ENCODE results near the gene ZMYM5. TPM values are rescaled to one million over a fixed set of nuclear protein-coding genes. Genes with fewer than 3 reads are reported as not detected.
A peak's percentile ranks its signal among the peaks of the same experiment; 100 is the strongest.
"Not testable (repeated sequence)": the region's sequence is repeated elsewhere in the genome, so short reads cannot be mapped to it uniquely, and the experiment has no call there.

ZMYM5 gene
- total RNA-seq (2014; rRNA removed; shearing (Covaris generic)): 11.6 and 13.5 TPM in 2 replicates
- polyA plus RNA-seq (2014; cell fraction: nucleus; rRNA removed): 4.1 and 5.7 TPM in 2 replicates

DNA sequence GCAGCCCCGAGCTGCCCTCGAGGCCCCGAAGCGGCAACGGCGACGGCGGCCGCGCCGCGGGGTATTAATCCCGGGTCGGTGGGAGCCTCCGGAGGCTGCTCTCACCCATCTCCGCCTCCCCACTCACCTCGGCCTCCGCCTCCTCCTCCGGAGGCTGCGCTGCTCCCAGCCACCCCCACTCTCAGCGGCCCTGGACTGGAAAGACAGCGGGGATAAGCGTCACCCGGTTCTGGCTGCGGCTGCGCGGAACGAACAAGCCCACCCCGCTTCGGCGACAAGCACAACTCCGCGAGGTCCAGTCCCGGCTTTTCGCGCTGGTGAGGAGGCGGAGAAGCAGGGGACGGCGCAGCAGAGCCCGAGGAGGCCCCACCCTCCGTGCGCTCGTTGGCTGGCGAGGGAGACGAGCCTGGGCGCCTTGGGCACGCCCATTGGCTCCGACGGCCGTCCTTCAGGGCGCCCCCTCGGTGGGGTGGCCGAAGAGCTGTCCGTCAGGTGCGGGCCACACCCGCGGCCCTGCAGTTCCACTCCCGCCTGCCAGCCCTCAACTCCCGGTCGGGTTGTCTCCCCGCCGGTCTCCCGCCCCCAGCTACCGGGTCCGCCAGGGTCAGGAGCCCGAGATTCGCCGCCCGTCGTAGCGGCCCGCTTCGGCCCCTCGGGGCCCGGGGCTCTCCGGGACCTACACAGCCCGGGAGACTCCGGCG is at the start of gene ZMYM5:
Gene ZMYM5, minus strand, starts transcription at position 327 of the 701 bp plus-strand sequence. CDS start 11,469 bp downstream, outside the sequence.
- peak; percentile 96 for DNase-seq (ENCODE audit: extremely low read depth, low read depth)

DNA sequence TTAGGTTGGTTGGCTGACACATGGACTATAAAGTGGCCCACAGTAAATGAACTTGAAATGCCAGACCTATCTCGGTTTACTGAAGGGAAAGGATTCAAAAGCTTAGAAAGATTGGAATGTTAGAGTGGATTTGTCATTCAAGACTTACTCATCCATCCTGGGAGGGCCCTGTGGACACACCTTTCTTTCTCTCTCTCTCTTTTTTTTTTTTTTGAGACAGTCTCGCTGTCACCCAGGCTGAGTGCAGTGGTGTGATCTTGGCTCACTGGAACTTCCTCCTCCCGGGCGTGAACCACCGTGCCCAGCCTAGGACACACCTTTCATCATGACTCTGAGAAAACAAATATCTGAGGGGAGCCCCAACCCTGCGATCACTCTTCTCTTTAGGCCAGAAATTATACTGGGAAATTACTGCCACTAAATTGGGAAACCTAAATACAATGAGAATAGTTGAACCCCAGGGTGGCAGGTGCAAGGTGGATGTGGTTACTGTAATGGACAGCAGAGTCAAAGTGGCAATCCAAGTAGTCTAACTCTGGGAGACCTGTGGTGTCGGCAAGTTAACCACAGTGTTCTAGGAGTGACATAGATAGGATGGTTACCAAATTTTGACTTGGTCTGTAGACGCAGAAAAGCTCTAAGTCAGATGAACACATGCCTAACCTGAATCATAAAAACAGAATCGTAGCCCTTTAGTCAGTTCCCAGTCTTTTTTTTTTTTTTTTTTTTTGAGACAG is 47.1 kb upstream of the ZMYM5 start:
- no peak for DNase-seq (ENCODE audit: extremely low read depth, low read depth)

DNA sequence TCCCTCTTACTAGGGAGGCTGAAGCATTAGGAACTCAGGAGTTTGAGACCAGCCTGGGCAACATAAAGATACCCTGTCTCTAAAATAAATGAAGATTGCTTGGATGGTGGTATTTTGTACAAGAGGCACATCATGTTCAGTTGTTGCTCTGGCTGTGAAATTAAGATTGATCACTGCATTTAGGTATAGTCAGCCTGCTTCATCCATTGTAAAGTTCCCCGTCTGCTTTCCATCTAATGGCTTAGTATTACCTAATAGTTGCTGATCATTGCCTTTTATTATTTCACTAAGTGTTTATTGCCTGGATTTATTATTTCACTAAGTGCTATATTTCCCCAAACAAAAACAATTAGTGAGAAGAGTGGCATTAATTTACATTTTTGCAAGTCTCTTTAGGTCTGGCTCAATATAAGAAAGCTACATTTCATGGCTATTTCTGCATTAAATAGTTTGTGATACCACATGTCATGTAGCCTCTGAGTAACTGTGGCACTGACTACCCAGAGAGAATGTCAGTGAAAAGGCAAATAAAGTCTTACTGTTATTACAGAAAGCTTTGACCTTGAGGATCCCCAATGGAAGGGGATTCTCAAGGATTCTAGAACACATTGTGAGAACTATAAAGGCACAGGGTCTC is 45.0 kb upstream of the ZMYM5 start:
- DNase-seq (ENCODE audit: extremely low read depth, low read depth): no peak

DNA sequence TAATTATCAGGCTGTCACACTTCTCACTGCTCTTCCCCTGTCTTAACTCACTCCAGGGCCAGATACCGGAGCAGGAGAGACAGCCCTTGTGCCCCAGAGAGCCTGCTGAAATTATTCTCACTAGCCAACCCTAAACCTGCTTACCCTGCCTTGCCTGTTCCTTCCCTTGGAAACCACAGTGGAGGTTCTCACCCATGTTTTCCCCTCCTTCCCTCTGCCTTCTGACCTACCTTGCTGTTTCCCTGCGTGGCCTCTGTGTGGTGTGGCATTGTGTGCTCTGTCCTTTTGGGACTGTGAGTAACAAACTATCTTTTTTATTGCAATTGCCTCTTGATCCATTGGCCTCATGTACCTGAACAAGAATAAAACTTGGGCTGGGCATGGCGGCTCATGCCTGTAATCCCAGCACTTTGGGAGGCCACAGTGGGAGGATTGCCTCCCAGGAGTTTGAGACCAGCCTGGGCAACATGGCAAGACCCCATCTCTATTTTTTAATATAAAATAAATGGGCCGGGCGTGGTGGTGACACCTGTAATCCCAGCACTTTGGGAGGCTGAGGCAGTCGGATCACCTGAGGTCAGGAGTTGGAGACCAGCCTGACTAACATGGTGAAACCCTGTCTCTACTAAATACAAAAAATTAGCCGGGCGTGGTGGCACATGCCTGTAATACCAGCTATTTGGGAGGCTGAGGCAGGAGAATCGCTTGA is 42.2 kb upstream of the ZMYM5 start:
- DNase-seq (ENCODE audit: extremely low read depth, low read depth): not testable (repeated sequence)

DNA sequence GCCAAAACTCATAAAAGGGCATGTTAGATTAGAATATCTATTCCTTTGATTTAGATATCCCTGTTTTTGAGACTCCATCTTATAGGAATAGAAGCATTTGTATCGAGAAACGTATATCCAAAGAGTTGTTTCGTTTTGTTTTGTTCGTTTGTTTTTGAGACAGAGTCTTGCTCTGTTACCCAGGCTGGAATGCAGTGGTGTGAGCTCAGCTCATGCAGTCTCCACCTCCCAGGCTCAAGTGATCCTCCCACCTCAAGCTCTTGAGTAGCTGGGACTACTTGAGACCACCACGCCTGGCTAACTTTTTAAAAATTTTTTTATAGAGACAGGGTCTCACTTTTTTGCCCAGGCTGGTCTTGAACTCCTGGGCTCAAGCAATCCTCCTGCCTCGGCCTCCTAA is 26.6 kb upstream of the ZMYM5 start:
- no peak for DNase-seq (ENCODE audit: extremely low read depth, low read depth)

DNA sequence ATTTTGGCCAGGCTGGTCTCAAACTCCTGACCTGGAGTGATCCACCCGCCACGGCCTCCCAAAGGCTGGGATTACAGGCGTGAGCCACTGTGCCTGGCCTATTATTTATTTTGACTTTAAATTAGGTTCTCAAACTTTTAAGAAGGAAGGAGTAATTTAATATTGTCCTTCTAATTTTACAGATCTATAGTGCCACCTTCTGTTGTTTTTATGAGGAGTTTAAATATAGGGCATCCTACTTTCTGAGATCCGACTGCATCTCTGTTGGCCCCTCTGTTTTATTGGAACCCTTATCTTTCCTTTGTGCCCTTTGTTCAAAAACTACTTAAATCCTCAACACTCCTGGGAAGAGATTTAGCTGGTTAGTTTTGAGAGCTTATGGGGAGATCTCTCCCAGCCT is 25.4 kb upstream of the ZMYM5 start:
- no peak for DNase-seq (ENCODE audit: extremely low read depth, low read depth)

DNA sequence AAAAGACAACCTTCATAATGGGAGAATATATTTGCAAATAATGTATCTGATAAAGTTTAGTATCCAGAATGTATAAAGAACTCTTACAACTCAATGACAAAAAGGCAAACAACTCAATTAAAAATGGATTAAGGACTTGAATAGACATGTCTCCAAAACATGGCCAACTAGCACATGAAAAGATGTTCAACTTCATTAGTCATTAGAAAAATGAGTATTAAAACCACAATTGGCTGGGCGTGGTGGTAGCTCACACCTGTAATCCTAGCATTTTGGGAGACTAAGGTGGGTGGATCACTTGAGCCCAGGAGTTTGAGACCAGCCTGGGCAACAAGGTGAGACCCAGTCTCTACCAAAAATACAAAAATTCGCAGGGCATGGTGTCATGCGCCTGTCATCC is 18.8 kb upstream of the ZMYM5 start:
- DNase-seq (ENCODE audit: extremely low read depth, low read depth): no peak

DNA sequence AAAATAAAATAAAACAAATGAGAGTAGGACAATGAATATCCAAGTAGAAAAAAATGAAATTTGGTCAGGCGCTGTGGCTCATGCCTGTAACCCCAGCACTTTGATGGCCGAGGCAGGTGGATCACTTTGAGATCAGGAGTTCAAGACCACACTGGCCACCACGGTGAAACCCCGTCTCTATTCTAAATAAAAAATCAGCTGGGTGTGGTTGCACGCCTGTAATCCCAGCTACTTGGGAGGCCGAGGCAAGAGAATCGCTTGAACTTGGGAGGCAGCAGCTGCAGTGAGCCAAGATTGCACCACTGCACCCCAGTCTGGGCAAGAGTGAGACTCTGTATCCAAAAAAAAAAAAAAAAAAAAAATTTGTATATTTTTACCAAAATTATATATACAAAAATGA is 18.2 kb upstream of the ZMYM5 start:
- no peak for DNase-seq (ENCODE audit: extremely low read depth, low read depth)

DNA sequence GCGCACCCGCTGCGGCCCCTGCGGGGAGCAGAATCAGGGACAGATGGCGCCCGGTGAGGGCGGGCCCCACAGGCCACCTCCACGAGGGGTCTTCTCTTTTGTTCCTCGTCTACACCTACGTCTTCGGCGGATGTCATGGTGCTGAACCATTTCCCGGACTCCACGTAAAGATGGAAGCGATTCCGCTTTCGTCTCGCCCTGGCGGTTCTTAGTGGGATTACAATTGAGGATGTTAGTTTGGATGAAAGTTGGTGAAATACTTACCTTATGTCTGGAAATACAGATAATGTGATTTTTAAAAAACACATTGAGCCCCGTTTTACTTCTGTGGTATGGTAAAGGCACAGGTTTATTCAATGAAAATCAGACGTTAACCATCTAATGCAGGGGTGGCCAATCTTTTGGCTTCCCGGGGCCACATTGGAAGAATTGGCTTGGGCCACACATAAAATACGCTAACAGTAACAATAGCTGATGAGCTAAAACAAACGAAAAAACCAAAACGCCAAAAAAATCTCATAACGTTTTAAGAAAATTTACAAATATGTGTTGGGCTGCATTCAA is 1.4 kb upstream of the ZMYM5 start:
- peak; percentile 58 for DNase-seq (ENCODE audit: extremely low read depth, low read depth)

DNA sequence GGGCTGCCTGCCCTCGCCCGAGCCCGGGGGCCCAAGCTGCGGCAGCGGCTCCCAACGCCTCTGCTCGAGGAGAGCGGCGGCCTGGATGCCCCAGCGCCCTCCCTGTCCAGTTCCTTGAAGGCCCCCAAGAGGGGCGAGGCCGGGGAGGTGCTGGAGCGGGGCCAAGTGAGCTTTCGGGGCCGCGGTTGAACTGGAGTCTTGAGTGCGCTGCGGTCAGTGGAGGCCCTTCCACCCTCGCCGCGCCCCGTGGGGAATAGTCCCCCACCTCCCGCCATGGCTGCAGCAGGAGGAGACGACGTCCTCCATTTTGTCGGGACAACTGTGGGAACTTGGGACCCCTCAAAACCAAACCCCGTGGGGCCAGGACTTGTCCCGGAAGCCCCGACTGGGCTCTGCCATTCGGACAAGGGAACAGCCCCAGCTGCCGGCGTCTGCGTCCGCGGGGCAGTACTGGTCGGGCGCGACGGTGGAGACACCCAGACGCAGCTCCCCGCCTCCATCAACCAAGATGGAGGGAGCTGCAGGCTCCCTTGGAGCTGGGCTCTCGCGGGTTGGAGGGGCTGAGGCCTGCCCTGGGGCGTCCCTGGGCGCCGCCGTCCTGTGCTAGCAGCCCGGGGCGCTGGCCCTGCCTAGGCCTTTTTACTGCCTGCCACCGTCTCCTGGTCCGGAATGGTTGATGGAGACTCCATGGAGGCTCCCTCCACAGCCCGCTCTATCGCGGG is 736 bp upstream of the ZMYM5 start:
- DNase-seq (ENCODE audit: extremely low read depth, low read depth): no peak

DNA sequence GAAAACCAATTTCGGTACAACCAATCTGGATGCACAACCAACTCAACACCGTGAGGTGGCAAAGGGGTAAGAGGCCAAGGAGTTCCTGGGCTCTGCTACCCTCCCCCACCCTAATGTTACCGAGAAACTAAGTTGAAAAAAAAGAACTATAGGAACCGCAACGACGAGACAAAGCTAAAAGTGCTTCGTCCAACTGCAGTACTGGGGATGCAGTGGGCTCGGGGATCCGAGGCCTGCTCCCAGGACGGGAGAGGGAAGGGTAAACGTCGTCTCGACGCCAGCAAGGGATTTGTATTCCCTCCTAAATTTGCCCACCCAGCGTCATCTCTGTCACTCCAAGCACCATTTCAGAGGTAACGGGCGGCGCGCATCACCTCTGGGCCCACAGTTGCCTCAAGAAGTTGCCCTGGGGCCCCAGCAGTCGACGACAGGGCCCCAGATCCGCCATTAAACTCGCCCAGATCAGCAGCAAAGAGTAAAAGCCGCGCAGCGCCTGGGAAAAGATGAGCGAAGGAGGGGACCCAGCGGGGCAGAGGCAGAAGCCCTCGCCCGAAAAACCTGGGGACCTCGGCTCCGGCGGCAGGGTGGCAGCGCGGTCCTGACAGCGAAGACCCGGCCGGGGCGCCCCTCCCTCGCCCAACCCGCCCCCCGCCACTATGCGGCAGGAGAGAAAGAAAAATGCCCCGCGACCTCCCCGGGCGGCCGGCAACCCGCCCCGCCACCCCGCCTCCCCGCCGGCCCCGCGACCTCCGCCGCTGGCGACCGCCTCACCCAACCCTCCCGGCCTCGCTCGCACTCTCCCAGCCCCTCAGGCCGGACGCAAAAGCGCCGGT is 752 bp downstream of the ZMYM5 start:
- DNase-seq (ENCODE audit: extremely low read depth, low read depth): no peak

DNA sequence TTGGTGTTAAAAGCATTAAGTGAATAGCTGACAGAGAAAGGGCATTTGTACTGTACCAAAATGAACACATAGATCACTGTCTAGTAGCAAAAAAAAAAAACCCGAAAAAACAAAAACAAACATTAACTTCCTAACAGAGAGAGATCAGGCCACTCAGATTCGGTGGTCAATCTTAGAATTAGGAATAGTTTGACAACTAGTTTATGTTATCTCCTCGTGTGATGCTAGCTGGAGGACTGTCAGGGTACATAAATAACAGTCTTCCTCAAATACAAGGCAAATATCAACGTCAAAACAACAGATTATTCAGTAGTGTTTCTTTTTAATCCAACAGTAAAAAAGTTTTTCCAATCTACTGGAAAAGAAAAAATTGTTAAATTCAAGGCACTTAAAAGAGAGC is 1.7 kb downstream of the ZMYM5 start:
- no peak for DNase-seq (ENCODE audit: extremely low read depth, low read depth)

DNA sequence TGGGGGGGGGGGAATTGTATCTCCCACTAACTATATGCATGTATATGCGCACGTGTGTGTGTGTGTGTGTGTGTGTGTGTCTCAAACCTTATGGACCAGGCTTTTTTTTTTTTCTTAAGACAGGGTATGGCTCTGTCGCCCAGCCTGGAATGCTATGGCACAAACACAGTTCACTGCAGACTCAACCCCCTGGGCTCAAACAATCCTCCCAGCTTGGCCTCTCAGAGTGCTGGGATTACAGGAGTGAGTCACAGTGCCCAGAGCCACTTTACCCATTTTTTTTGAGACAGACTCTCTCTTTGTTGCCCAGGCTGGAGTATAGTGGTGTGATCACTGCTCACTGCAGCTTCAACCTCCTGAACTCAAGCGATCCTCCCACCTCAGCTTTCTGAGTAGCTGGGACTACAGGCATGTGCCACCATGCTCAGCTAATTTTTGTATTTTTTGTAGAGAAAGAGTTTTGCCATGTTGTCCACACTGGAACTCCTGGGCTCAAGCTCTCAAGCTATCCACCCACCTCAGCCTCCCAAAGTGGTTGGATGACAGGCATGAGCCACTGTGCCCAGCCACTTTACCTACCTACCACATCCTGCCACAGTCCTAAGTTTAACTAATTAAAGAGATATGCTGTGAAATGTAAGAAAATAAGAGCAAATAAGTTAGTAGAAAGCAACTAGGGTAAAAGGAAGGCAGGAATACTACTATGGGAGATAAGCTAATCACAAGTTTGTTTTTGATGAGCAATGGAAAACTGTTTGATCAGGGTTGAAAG is 2.4 kb downstream of the ZMYM5 start:
- no peak for DNase-seq (ENCODE audit: extremely low read depth, low read depth)

DNA sequence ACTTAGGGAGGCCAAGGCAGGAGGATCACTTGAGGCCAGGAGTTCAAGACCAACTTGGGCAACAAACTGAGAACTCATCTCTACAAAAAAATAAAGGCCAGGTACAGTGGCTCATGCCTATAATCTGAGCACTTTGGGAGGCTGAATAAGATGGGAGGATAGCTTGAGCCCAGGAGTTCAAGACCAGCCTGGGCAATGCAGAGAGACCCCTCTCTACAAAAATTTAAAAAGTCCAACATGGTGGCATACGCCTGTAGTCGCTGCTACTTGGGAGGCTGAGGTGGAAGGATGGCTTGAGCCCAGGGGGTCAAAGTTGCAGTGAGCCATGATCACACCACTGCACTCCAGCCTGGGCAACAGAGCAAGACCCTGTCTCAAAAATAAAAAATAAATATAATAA is 5.8 kb downstream of the ZMYM5 start:
- not testable (repeated sequence) for DNase-seq (ENCODE audit: extremely low read depth, low read depth)

DNA sequence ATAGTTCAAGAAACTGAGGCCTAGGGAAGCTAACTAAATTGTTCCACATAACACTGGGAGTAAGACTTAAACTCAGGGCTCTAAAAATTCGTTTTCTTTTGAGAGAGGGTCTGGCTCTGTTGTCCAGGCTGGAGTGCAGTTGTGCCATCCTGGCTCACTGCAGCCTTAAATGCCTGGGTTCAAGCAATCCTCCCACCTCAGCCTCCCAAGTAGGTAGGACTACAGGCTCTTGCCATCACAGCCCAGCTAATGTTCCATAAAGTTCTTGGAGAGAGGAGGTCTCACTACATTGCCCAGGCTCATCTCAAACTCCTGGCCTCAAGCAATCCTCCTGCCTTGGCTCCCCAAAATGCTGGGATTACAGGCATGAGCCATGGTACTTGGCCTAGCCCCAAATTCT is 10.7 kb downstream of the ZMYM5 start:
- DNase-seq (ENCODE audit: extremely low read depth, low read depth): no peak

DNA sequence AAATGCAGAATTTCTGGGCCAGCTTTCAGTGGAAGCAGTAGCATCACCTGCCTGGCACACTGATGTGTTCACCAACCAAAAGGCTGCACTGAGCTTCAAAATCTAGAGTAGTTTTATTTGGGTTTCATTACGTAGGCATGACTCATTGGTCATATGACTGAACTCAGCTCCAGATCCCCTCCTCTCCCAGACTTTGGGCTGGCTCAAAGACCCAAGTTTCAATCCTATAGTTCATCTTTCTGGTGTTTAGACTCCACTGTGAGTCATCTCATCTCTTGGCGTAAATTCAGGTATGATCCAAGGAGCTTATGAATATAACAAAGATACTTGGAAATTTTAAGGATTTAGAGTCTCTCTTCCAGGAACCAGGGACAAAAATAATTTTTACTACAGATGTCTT is 17.7 kb downstream of the ZMYM5 start:
- no peak for DNase-seq (ENCODE audit: extremely low read depth, low read depth)

DNA sequence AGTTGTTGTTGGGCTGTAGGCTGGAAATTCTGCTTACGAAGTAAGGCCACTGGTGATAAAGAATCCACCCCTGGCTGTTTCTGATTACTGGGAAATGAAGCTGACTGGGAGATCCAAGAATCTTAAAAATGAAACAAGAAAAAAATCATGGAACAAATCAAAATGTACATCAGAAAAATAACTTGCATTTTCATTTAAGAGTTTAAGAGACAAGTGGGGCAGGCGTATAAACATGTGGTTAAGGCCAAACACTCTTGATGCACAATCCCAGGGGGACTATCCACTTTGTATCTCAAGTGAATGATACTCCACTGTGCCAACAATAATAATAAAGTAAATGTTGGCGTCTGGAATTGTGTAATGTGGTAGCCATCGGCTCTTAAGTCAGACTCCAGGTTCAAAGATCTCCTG is 24.6 kb downstream of the ZMYM5 start:
- DNase-seq (ENCODE audit: extremely low read depth, low read depth): no peak

DNA sequence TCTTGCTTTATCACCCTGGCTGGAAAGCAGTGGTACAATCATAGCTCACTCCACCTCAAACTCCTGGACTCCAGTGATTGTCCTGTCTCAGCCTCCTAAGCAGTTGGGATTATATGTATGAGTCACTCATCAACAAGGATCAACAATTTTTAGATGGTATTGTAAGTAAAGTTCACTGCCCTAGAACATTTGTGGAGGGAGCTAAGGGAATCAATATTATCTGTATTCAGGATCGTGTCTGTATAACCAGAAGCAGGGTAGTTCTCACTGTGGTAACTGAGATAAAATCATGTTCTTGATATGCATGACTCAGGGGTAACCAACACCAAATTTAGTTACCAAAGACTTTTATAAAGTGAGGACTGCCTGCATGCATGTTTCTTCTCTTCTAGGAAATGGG is 27.0 kb downstream of the ZMYM5 start:
- DNase-seq (ENCODE audit: extremely low read depth, low read depth): no peak
